Activated CD4-positive, alpha-beta T cell treated with anti-CD3 and anti-CD28 coated beads, Interleukin-2, amount 50 U/mL, for 24 hours (primary cell): Measurements from ENCODE around the gene FRMD3.

ENCODE experiments used
- DNase-seq, 2 donors: peaks; one replicate each; pipeline ENCODE4 v3.0.0-alpha.2; 2020; ENCODE audit warnings: low read depth in 1 of 2, low spot score in 1 of 2

The FRMD3 gene

DNA sequence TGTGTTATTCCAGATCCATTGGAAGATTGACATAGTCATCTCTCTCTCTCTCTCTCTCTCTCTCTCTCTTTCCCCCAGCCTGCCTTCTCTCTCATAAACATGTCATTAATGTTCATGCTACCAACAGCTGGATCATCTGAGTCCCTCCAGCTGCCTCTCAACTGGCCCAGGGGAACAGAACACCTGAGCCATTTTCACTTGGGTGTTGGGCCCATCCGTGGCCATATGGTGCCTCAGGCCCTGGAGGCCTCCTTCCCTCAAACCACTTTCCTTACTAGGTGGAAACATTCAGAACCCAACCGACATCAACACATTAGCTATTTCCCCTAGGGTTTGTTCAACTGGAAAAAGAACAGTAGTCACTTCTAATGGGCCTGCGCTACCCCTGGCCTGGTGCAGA, 196.2 kb downstream of the FRMD3 start:
- no peak for DNase-seq

DNA sequence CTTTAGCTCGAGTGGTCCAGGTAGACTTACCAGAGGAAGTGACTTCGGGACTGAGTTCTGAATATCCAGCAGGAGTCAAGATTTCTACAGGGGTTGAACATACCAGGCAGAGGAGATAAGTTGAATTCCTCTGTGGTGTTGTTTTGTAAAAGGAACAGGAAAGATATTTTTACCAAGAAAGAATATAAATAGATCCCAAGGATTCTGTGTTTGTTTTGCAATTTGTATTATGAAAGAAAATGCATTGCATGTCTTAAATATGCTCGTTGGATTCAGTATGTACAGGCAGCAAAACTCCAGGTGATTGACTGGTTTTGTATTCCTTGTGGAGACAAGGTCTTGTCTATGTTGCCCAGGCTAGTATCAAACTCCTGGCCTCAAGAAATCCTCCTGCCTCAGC, 197.8 kb downstream of the FRMD3 start:
- no peak for DNase-seq

GRCh38 chr9:83339435-83339834, 198.8 kb downstream of the FRMD3 start:
- no peak for DNase-seq

DNA sequence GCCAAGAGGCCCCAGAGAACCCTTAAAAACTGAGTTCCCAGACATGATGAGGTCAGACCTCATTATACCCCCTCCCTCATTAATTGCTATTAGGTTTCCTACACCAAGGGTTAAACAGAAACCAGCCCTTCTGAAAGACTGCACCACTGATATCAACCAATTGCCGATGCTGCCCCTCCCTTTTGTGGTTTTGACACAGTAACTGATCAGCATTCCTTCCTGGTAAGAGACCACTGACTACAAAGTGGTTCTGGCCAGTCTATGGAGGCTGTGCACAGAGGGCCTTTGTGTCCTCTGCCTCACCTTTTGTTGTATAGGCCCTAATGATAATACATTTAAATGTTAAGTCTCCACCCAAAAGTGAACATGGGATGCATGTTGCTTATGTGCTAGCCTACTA, 201.5 kb downstream of the FRMD3 start:
- no peak for DNase-seq

GRCh38 chr9:83334320-83334719, 203.9 kb downstream of the FRMD3 start:
- DNase-seq: peak; percentile 46 to 60

DNA sequence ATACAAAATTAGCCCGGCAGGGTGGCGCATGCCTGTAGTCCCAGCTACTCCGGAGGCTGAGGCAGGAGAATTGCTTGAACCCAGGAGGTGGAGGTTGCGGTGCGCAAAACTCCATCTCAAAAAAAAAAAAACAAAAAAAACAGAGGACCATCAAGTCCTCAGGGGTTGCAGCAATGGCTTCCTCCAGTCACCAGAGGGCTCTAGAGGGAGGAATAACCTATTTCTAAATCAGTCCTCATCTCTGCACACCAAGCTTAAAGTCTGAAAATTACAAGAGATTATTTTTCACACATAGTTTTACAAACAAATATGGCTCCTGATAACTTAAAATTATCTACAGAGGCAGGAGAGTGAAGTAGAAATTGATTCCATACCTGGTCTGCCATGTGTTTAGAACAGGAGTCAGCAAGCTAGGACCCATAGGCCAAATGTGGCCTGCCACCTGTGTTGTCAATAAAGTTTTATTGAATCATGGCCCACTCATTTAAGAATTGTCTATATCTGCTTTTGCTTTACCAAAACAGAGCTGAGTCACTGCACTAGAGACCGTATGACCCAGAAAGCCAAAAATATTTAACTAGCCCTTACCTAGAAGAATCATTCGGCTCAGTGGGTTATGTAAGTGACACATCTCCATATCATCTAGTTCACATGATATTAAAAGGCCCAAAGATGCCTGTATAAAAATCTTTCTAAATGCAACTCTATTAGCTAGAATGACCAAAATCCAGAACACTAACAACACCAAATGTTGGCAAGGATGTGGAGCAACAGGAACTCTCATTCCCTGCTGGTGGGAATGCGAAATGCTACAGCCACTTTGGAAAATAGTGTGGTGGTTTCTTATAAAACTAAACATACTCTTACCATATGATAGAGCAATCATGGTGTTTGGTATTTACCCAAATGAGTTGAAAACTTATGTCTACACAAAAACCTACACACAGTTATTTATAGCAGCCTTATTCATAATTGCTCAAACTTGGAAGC, 207.7 kb downstream of the FRMD3 start:
- no peak for DNase-seq

DNA sequence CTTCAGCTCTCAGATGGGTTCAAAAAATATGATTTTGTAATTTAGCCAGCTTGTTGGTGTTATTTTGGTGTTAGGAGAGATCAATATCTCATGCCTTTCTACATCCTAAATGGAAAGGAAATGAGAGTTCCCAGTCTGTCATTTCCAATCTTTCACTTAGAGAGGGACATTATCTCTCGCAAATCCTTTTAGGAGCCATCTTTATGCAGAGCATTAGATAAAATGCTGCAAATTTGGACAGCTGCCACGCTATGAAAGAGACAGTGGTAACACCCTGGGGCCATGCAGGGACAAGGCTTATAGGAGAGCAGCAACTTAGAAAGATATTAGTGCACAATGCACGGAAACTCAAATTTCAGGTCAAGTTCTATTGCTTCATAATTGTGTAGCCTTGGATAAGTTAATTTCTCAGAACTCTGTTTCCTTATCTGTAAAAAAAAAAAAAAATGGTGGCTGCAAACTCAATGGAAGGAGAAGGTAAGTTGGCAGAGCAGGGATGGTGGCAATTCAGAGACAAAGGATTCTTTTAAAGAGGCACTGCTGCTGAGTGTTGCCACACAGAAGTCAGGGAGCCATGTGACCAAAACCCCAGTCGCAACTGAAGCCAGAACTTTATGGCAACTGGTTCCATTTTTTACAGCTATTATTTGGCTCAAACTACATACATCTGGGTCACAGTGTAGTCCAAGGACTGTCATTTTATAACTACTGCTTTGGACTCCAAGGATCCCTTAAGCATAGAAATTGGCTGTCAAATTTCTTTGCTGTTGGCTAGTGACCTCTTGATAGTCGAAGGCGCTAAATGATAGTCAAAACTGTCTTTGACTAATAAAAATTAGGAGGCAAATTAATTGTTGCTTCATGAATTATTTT, 210.2 kb downstream of the FRMD3 start:
- no peak for DNase-seq

- no peak for DNase-seq
Observed at GRCh38 chr9:83327323-83327722, 210.9 kb downstream of the FRMD3 start.

GRCh38 chr9:83323148-83323547, 215.1 kb downstream of the FRMD3 start:
- no peak for DNase-seq

DNA sequence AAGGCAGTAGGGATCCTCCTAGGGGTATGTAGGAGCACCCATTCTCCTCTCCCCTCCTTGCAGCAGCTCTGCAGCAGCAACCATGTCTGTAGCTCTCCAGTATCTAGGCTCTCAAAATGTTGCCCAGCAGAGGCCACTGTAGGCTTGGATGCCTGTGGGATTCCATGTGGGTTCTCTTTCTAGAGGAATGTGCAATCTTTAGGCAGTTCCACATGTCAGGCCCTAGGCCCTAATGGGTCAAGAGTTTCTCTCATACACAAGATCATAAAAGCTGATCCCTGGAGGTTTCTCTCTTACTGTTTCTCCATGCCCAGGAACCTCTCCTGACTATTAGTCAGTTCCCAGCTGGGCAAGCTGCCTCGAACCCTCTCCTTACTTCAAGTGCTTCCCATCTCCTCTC, 215.8 kb downstream of the FRMD3 start:
- DNase-seq: no peak

DNA sequence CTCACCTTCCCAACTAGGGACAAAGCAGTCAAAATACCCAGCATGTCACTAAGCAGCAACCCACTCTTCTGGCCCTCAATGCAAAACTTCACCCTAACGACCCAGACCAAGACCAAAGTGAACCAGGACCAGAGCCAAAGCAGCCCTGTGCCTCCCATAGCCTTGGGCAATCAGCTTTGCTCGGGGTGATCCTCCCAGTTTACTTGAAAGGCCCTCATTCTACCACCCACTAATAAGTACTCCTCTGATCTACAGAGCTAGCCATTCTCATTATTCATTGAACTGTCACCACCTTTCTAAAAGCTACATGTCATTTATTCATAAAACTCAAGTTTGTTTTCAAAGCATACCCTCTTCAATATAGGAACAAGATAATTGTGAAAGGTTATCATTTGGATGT, 221.0 kb downstream of the FRMD3 start:
- no peak for DNase-seq

DNA sequence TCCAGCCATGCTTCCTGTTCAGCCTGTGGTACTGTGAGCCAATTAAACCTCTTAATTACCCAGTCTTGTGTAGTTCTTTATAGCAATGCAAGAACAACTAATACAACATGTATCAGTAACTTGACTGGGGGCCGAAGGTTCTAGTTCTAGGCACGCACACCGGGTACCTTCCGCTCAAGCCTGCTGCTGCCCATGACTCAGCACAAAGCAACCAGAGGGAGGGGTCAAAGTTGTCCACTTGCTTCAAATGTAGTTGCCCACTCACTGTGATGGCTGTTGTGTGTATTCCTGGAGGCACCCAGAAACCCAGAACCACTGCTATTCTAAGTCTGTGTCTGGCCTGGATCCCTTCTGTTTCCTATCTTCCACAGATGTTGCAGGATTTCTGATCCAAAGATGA, 222.6 kb downstream of the FRMD3 start:
- no peak for DNase-seq

- DNase-seq: no peak
Observed at GRCh38 chr9:83313781-83314180, 224.4 kb downstream of the FRMD3 start.

- DNase-seq: no peak
Observed at GRCh38 chr9:83312537-83312936, 225.7 kb downstream of the FRMD3 start.

- DNase-seq: no peak
Observed at GRCh38 chr9:83307066-83307724, 231.0 kb downstream of the FRMD3 start.

DNA sequence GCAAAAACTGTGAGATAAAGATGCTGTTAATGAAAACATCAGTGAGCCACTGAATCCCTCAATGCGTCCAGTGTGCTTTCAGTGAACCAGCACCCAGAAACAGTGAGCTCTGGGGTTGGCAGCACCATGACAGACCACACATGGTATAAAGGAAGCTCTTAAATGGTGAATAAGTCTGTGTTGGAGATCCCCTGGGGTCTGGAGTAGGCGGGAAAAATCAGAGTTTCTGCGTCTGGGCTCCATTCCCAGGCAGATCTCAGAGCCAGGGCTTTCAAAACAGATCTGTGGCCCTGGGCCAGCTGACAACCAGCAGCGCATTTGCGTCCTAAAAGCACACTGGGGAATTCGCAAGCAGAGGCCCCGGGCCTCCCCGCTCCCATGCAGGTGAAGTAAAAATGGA, 233.5 kb downstream of the FRMD3 start:
- DNase-seq: no peak

- DNase-seq: no peak
Observed at GRCh38 chr9:83299571-83299970, 238.6 kb downstream of the FRMD3 start.

DNA sequence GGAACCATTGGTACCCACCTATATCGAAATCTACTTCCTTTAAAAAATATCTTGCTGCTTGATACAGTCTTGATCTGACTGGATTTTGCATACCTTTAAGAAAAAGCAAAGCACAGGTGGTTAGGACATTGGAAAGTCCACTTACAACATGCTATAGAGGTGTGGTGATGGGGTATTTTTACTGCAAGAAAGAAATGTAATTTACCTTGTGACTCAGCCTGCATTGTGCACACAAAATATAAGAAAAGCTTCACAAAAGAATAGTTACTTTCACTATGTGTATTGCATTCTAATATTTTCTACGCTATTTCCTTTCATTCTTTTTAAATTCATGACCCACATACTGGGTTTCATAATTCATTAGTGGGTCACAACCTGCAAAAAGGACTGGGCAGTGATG, 239.1 kb downstream of the FRMD3 start:
- no peak for DNase-seq

- DNase-seq: no peak
Observed at GRCh38 chr9:83296123-83296522, 242.1 kb downstream of the FRMD3 start.

- DNase-seq: no peak
Observed at GRCh38 chr9:83294816-83295215, 243.4 kb downstream of the FRMD3 start.

GRCh38 chr9:83291196-83291595, 247.0 kb downstream of the FRMD3 start:
- DNase-seq: no peak

- no peak for DNase-seq
Observed at GRCh38 chr9:83290692-83291091, 247.5 kb downstream of the FRMD3 start.
